Gastrocnemius medialis (tissue), 4 donors: ENCODE results near the gene COA3.

Source experiments
- POLR2A ChIP-seq, 2 donors: fragments of 450-650 bp; IDR thresholded peaks; one replicate each; pipeline ENCODE4 v1.6.1; 2017; ENCODE audit warnings: antibody characterized with exemption in 2 of 2, mild to moderate bottlenecking in 2 of 2, moderate library complexity in 2 of 2
- TF ChIP-seq, protein P1 (sequence below), 5 experiments: fragments of 450-650 bp in 3 of 5; fragments of 200-600 bp in 2 of 5; sonication (generic) in 2 of 5; IDR thresholded peaks in 4 of 5; conservative IDR thresholded peaks in 1 of 5; 1 replicate in 4 of 5; 2 replicates in 1 of 5; pipeline ENCODE4 v1.5.1; 2016 to 2019; ENCODE audit warnings: antibody characterized with exemption in 5 of 5, mild to moderate bottlenecking in 3 of 5, moderate library complexity in 3 of 5

DNA sequence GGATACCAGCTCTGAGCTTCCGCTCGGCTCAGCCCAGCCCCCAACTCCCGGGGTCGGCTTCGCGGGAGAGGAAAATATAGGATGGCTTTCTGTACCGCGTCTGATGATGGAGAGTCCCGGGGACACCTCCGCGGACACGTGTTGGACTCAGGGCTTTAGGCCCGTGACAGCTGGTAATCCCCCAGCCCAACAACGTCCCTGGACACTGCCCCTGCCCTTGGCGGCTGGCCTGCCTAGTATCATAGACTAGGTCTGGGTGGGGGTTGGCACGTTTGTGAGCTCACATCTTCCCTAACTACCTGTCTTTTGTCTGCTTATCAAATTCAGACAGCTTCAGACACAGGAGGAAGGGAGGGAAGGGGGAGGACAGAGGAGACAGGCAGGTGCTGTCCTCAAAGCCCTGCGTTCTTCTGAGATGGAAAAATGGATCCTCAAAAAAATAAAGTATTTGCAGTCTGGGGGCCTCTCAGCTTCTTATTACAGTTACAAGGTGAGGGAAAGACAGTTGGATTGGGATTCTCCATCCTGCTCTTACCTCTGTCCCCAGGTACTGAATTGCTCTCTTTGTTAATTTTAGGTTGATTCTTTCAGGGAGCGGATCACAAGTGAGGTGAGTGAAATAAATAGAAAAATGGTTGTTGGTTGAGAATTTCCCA lies 35.4 kb upstream of the COA3 start:
- TF ChIP-seq, protein P1, sequence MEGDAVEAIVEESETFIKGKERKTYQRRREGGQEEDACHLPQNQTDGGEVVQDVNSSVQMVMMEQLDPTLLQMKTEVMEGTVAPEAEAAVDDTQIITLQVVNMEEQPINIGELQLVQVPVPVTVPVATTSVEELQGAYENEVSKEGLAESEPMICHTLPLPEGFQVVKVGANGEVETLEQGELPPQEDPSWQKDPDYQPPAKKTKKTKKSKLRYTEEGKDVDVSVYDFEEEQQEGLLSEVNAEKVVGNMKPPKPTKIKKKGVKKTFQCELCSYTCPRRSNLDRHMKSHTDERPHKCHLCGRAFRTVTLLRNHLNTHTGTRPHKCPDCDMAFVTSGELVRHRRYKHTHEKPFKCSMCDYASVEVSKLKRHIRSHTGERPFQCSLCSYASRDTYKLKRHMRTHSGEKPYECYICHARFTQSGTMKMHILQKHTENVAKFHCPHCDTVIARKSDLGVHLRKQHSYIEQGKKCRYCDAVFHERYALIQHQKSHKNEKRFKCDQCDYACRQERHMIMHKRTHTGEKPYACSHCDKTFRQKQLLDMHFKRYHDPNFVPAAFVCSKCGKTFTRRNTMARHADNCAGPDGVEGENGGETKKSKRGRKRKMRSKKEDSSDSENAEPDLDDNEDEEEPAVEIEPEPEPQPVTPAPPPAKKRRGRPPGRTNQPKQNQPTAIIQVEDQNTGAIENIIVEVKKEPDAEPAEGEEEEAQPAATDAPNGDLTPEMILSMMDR (IDR thresholded peaks at IDR 0.05 in 4 of 5, conservative IDR thresholded peaks at IDR 0.05 in 1 of 5), result no peak
- TF ChIP-seq POLR2A (IDR thresholded peaks at IDR 0.05), result no peak
